ENCODE data around the gene MLF1.
A peak's percentile ranks its signal among the peaks of the same experiment; 100 is the strongest.
"Not testable (repeated sequence)": the region's sequence is repeated elsewhere in the genome, so short reads cannot be mapped to it uniquely, and the experiment has no call there.

The MLF1 gene, protein sequence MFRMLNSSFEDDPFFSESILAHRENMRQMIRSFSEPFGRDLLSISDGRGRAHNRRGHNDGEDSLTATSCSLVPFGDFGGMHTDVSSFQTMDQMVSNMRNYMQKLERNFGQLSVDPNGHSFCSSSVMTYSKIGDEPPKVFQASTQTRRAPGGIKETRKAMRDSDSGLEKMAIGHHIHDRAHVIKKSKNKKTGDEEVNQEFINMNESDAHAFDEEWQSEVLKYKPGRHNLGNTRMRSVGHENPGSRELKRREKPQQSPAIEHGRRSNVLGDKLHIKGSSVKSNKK

DNA sequence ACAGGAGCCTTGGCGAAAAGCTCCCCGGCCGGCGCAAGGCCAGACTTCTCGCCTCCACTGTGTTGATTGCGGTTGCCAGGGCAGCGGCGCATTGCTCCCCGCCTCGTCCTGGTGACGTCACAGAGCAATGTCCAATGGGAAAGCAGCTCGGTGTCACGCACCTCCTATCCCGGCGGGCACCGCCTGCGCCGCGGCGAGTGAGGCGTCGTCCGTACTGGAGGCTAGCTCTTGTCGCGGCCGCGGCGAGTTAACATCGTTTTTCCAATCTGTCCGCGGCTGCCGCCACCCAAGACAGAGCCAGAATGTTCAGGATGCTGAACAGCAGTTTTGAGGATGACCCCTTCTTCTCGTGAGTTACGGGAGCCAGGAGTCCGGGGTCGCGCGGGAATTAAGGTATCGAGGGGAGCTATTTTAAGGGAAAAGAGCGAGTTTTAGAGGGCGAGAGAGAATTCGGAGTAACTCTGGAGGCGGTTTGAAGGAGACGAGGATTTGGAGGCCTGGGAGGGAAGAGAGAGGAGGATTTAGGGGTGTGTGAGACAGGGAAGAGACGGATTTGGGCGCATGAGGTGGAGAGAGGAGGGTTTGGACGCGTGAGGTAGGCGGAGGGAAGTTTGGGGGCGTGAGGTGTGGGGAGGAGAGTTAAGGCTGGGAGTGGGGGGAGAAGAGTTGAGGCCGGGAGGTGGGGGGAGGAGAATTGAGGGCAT is at the start of gene MLF1:
Gene MLF1, plus strand, starts transcription at position 196 of the 704 bp plus-strand sequence. Its CDS starts 107 bp downstream, at position 303.
- peak; percentile 92 for DNase-seq (ENCODE audit: low read depth)

GRCh38 chr3:158522221-158523136 is 48.5 kb upstream of the MLF1 start:
- DNase-seq (ENCODE audit: low read depth) = peak; percentile 62

- no peak for DNase-seq (ENCODE audit: low read depth)
Observed at GRCh38 chr3:158528076-158528674, 42.8 kb upstream of the MLF1 start.

DNA sequence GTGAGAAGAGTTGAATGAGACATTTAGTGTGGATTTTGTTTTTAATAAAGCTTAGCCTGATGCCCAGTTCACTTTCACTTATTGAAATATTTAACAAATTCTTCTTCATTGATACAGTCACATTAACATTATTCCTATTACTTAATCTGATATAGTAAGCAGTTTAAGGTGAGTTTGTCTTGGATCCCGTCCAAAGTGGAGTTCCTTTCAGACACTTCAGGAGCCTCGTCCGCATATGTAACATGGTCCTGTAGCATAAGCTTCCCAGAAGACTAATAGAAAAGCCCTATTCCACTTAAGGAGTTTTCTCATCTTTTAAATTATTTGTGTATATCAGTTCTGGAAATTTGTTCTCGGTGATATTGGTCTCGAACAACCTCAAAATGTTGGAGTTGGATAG is 39.7 kb upstream of the MLF1 start:
- no peak for DNase-seq (ENCODE audit: low read depth)

DNA sequence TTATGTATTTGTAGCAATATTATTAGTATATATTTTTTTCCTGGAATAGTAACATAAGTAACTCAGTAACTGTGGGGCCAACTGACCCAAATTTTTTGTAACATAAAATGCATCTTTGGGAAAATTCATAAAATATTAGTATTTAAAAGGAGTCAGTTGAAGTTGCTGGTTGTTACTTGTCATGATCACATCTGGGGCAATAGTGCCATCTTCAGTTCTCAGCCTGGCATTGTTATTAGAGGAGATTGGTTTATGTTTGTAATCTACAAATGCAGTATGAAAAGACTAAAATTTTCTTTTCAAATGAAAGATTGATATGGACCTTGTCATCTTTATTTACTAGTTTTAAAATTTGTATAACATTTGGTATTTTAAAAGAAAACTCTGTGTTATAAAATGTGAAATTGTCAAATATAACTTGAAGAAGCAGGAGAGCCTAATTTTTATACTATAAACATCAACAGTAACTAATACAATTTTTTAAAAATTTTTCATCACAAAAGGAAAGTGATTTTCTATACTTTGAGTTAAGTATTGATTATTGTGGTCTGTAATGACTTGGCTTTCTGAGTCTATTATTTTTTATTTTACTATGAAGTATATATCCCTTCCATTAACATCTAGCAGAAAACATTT is 38.8 kb upstream of the MLF1 start:
- DNase-seq (ENCODE audit: low read depth) = peak; percentile 44

- no peak for DNase-seq (ENCODE audit: low read depth)
Observed at GRCh38 chr3:158535918-158536317, 35.1 kb upstream of the MLF1 start.

DNA sequence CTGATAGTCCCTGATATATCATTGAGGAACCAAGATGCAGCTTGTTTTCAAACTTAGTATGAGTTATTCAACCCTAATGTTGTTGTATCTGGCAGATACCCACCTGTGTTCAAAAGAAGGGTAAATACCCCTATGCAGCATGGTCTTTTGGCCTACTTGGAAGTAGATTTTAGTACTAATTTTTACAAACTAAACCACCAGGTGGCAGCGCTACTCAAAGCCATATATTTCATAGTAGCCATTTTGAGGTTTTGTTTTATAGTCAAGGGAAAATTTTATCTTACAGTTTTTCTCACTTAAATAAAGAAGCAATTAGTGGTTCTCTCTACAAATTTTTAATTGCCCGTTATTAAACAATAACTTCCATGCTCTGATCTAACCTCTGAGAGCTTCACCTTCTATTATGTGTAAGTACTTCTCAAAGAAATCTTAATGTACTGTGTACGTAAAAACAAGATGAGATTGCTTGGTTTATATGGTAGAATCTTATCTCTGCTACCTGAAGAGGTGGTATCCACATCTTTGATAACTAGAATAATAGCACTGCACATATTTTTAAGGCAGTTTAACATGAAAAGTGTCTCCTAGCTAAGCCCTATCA is 31.5 kb upstream of the MLF1 start:
- peak; percentile 21 for DNase-seq (ENCODE audit: low read depth)

- no peak for DNase-seq (ENCODE audit: low read depth)
Observed at GRCh38 chr3:158540066-158540465, 30.9 kb upstream of the MLF1 start.

GRCh38 chr3:158548691-158549090 is 22.3 kb upstream of the MLF1 start:
- DNase-seq (ENCODE audit: low read depth) = no peak

DNA sequence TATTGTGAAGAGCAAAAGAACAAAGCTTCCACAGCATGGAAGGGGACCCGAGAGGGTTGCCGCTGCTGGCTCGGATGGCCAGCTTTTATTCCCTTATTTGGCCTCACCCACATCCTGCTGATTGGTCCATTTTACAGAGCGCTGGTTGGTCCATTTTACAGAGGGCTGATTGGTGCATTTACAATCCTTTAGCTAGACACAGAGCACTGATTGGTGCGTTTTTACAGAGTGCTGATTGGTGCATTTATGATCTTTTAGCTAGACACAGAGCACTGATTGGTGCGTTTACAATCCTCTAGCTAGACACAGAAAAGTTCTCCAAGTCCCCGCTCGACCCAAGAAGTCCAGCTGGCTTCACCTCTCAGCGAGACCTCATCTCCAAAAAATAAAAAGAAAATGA is 21.1 kb upstream of the MLF1 start:
- not testable (repeated sequence) for DNase-seq (ENCODE audit: low read depth)

DNA sequence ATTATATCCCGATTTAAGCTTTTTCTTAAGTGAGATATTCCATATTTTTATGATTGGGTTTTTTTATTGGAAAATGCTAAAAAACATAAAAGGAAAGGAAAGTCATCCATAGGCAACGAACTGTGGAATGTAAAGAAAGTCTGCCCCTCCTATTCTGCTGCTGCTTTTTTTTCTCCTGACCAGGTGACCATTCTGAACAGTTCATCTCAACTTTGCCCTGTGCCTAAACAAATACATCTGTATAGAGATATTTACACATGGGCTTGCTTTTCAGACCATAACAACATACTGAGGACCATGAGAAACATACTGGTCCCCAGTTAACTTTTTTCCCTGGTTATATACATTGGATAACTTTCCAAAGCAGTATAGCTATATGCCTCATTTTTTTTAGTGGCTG is 18.9 kb upstream of the MLF1 start:
- DNase-seq (ENCODE audit: low read depth) = no peak

DNA sequence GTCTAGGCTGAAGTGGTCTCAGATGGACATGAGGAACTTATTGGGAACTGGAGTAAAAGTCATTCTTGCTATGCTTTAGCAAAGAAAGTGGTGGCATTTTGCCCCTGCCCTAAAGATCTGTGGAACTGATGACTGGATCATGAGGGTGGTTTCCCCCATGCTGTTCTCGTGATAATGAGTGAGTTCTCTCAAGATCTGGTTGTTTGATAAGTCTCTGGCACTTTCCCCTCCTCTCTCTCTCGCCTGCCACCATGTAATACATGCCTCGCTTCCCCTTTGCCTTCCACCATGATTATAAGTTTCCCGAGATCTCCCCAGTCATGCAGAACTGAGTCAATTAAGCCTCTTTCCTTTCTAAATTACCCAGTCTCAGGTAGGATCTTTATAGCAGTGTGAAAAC is 11.5 kb upstream of the MLF1 start:
- no peak for DNase-seq (ENCODE audit: low read depth)

GRCh38 chr3:158560979-158561378 is 10.0 kb upstream of the MLF1 start:
- DNase-seq (ENCODE audit: low read depth) = no peak

GRCh38 chr3:158562674-158563073 is 8.3 kb upstream of the MLF1 start:
- DNase-seq (ENCODE audit: low read depth) = no peak

DNA sequence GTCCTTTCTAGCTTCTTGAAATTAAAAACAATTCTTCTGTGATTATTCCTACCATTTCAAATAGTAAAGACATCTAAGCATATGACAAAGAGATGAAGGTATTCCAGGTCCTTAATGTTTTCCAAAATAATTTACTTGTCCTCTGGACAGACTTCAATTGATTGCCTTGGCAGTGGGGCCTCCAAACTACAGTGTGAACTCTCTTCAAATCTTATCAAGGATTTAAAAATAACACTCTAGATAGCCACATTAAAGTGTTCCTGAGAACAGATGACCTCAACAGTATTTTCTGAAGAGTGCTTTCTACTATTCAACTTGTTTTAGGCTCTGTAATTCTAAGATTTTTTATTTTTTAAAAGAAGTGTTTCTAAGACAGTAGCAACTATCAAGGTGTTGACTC is 7.9 kb upstream of the MLF1 start:
- no peak for DNase-seq (ENCODE audit: low read depth)

GRCh38 chr3:158565076-158565475 is 5.9 kb upstream of the MLF1 start:
- DNase-seq (ENCODE audit: low read depth) = no peak

GRCh38 chr3:158568784-158569183 is 2.2 kb upstream of the MLF1 start:
- DNase-seq (ENCODE audit: low read depth) = no peak

GRCh38 chr3:158569794-158570193 is 1.2 kb upstream of the MLF1 start:
- no peak for DNase-seq (ENCODE audit: low read depth)

GRCh38 chr3:158571969-158572765 is 1.2 kb downstream of the MLF1 start:
- no peak for DNase-seq (ENCODE audit: low read depth)

GRCh38 chr3:158572766-158573060 is 1.7 kb downstream of the MLF1 start:
- no peak for DNase-seq (ENCODE audit: low read depth)

- DNase-seq (ENCODE audit: low read depth) = no peak
Observed at GRCh38 chr3:158573714-158574113, 2.7 kb downstream of the MLF1 start.
